Breast epithelium (tissue), 4 donors: ENCODE results near the gene PXDN. TPM values are rescaled to one million over a fixed set of nuclear protein-coding genes. Genes with fewer than 3 reads are reported as not detected.
"Not testable (repeated sequence)": the region's sequence is repeated elsewhere in the genome, so short reads cannot be mapped to it uniquely, and the experiment has no call there.

Experiments
- DNase-seq, 2 donors: peaks; one replicate each; pipeline ENCODE4 v3.0.0-alpha.2; 2019; ENCODE audit warnings: low spot score in 2 of 2
- H3K27ac ChIP-seq, 2 donors: fragments of 200-600 bp; sonication (generic) in 1 of 2; one replicate each; pipeline ENCODE4 v1.5.1; 2016 to 2019; ENCODE audit warnings: mild to moderate bottlenecking in 1 of 2
- H3K27me3 ChIP-seq, 2 donors: fragments of 200-600 bp; sonication (generic) in 1 of 2; one replicate each; pipeline versions ENCODE4 v1.5.1 to v1.6.0; 2017 to 2019; ENCODE audit warnings: control low read depth in 1 of 2, mild to moderate bottlenecking in 1 of 2
- H3K36me3 ChIP-seq: fragments of 200-600 bp; one replicate; pipeline ENCODE4 v1.5.1; 2019
- H3K4me1 ChIP-seq, 2 donors: fragments of 200-600 bp; sonication (generic); one replicate each; pipeline ENCODE4 v1.5.1; 2016 to 2019; ENCODE audit warnings: control low read depth in 1 of 2
- H3K4me3 ChIP-seq, 3 donors: fragments of 200-600 bp; sonication (generic); 1 replicate in 2 of 3; 2 replicates in 1 of 3; pipeline ENCODE4 v1.5.1; 2016 to 2019; ENCODE audit warnings: mild to moderate bottlenecking in 3 of 3, moderate library complexity in 2 of 3
- H3K9me3 ChIP-seq, 2 donors: fragments of 200-600 bp; sonication (generic) in 1 of 2; one replicate each; pipeline ENCODE4 v1.5.1; 2016 to 2019; ENCODE audit warnings: control low read depth in 1 of 2
- POLR2A ChIP-seq: fragments of 450-650 bp; IDR thresholded peaks from one replicate; pipeline ENCODE4 v1.6.1; 2016; ENCODE audit warnings: antibody characterized with exemption, mild to moderate bottlenecking, moderate library complexity
- POLR2AphosphoS5 ChIP-seq, 3 donors: sonication (generic); formaldehyde crosslinking; IDR thresholded peaks; one replicate each; pipeline ENCODE4 v1.6.1; 2017; ENCODE audit warnings: antibody characterized with exemption in 3 of 3
- intact Hi-C: fragments of 100-400 bp; cut with DNase I; formaldehyde crosslinking; loops from one replicate; pipeline ENCODE4 v1.15.1; 2023; ENCODE audit warnings: low total_unique reads
- total RNA-seq, 3 donors: library from RNA; depleted of rRNA; stranded (reverse); fragments of >200 nt; gene quantifications; one replicate each; pipeline ENCODE4 v1.1.0, GENCODE V29; 2016
- TF ChIP-seq, protein P1 (sequence below), 3 donors: fragments of 450-650 bp; IDR thresholded peaks; one replicate each; pipeline ENCODE4 v1.5.1; 2016 to 2017; ENCODE audit warnings: antibody characterized with exemption in 3 of 3, mild to moderate bottlenecking in 3 of 3, moderate library complexity in 3 of 3

The PXDN gene
- total RNA-seq, 3 donors from 2014 or later = 42.4 to 108 (median 64.2) TPM

DNA sequence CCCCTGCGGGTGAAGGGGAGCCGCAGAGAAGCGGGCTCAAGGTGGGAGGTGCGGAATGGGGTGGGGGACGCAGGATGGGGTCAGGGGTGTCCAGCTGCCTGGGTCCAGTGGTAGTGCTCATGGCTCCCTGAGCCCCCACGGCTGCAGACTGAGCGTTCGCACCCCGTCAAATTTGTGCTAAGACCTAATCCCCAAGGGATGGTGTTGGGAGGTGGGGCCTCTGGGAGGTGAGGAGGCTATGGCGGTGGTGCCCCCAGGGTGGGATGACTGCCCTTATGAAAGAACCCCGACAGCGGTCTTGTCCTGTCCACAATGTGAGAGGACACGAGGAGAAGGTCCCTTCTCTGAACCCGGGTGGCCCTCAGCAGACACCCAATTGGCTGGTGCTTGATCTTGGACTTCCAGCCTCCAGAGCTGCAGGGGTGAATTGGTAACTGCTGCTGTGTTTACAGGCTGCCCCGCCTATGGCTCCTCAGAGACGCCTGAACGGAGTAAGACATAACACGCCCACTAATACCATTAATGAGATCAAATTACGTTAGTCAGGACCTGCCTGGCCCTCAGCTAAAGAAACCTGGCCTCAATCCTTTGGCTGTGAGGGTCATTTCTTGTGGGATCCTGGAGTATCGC lies 42.6 kb downstream of the PXDN start:
- TF ChIP-seq POLR2A = no peak
- TF ChIP-seq, protein P1, sequence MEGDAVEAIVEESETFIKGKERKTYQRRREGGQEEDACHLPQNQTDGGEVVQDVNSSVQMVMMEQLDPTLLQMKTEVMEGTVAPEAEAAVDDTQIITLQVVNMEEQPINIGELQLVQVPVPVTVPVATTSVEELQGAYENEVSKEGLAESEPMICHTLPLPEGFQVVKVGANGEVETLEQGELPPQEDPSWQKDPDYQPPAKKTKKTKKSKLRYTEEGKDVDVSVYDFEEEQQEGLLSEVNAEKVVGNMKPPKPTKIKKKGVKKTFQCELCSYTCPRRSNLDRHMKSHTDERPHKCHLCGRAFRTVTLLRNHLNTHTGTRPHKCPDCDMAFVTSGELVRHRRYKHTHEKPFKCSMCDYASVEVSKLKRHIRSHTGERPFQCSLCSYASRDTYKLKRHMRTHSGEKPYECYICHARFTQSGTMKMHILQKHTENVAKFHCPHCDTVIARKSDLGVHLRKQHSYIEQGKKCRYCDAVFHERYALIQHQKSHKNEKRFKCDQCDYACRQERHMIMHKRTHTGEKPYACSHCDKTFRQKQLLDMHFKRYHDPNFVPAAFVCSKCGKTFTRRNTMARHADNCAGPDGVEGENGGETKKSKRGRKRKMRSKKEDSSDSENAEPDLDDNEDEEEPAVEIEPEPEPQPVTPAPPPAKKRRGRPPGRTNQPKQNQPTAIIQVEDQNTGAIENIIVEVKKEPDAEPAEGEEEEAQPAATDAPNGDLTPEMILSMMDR (IDR thresholded peaks at IDR 0.05) = no peak
- TF ChIP-seq POLR2AphosphoS5 (IDR thresholded peaks at IDR 0.05) = no peak
- no peaks in the 10 kb centered on the region for H3K4me1 ChIP-seq
- DNase-seq = no peak
- H3K4me3 ChIP-seq = no peak overlapping the region
- peak overlapping the region in 1 of 2 donors; percentile 19 for H3K27ac ChIP-seq
- intact Hi-C loops = no loop called here
- no peaks in the 10 kb centered on the region for H3K27me3 ChIP-seq
- no peaks in the 10 kb centered on the region for H3K36me3 ChIP-seq
- H3K9me3 ChIP-seq = no peaks in the 10 kb centered on the region

DNA sequence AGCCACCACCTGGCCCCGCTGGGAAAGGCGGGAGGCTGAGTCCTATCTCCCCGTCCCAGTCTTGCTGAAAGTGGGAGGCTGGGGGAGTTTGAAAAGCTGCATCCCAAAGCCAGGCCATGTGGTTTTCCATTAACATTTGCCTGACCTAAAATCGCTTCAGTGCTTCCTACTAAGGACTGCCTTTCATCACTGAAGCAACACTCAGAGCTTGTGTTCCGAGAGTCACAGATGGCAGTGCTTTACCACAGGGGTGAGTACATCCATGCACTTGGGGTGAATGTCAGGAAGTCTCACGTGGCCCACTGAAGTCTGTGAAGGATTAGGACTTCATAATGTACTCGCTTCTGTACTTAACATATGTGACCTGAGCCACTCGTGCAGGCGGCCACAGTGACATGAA lies 43.3 kb downstream of the PXDN start:
- no peaks in the 10 kb centered on the region for H3K36me3 ChIP-seq
- H3K4me1 ChIP-seq = no peaks in the 10 kb centered on the region
- no peaks in the 10 kb centered on the region for H3K9me3 ChIP-seq
- H3K4me3 ChIP-seq = no peak overlapping the region
- H3K27me3 ChIP-seq = no peaks in the 10 kb centered on the region
- intact Hi-C loops = no loop called here
- no peak for TF ChIP-seq POLR2AphosphoS5 (IDR thresholded peaks at IDR 0.05)
- no peak for TF ChIP-seq POLR2A
- TF ChIP-seq, protein P1 (IDR thresholded peaks at IDR 0.05) = no peak
- DNase-seq = no peak
- H3K27ac ChIP-seq = peak overlapping the region in 1 of 2 donors; percentile 25

DNA sequence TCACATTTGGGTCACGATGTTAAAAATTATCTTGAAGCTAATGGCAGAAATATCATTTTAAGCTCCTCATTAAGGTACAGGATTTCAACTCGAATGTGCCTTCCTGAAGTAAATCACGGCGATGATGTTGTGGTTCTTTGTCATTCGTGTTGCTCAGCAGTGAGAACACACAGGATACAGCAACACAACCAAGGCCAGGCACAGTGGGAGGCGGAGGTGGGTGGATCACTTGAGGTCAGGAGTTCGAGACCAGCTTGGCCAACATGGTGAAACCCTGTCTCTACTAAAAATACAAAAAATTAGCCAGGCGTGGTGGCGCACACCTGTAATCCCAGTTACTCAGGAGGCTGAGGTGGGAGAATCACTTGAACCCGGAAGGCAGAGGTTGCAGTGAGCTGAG lies 43.9 kb downstream of the PXDN start:
- H3K36me3 ChIP-seq, H3K4me3 ChIP-seq, H3K9me3 ChIP-seq, intact Hi-C loops, H3K4me1 ChIP-seq, H3K27me3 ChIP-seq, DNase-seq: not testable (repeated sequence)
- peak overlapping the region in 1 of 2 donors; percentile 25 for H3K27ac ChIP-seq

DNA sequence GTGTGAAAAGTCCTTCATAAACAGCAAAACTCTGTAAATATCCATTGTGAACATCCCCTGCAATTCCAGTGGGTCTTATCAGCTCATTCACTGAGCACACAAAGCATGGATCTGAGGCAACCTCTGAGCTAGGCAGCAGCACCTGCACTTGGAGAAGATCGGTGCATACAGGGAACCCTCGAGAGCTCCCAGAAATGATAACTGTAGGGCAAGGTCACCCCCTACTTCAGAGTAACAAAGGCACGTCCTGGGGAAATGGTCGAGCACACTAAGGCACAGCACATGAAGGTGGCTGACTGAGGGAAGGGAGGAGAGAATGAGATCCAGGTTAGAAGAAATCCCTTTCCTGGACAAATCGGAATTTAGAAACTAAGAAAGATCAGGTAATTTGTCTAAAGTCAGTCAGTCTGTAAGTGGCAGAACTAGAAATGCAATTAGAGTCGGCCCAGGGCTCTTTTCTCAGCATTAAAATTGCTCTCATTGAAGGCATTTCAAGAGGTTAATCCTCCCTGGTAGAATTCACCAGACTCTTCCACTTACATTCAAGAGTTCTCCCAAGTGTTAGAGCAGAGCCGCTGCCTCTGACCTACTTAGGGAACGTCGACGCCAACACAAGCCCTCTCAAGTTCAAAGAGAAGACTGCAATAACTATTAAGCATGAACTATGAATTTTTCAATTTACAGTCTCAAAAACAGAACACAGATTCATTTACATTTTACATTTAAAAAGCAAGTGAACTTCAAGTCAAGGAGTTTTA lies 45.9 kb downstream of the PXDN start:
- Histone ChIP-seq H3K4me3 (no peak overlapping the region), H3K36me3 (no peaks in the 10 kb centered on the region), H3K27ac (no peak overlapping the region), H3K4me1 (no peaks in the 10 kb centered on the region), H3K27me3 (no peaks in the 10 kb centered on the region), H3K9me3 (no peaks in the 10 kb centered on the region)
- no peak for TF ChIP-seq POLR2A
- TF ChIP-seq, protein P1 (IDR thresholded peaks at IDR 0.05) = no peak
- no peak for TF ChIP-seq POLR2AphosphoS5 (IDR thresholded peaks at IDR 0.05)
- intact Hi-C loops = loop anchor here (5.0 kb wide), 1 partner anchor 251 kb away; no protein-coding TSS in a partner anchor
- DNase-seq = no peak

DNA sequence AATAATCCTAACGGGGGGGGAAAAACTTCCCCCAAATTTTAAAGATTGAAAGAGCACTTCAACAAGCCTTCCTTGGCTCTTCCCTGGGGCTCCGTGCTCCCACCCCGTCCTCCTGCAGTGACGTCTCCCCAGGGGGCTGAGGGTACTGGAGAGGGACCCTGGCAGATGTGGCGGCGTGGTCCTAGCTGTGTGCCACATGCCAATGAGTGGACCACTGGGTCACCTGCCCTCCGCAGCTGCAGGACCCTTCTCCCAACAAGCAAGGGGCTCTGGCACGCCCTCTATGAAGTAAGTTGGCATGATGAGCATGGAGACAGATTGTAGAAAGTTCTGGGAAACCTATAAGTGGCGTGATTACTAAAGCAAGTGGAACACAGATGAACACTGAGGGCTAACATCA lies 46.7 kb downstream of the PXDN start:
- no peaks in the 10 kb centered on the region for H3K9me3 ChIP-seq
- H3K36me3 ChIP-seq = no peaks in the 10 kb centered on the region
- H3K27ac ChIP-seq = no peak overlapping the region
- intact Hi-C loops = loop anchor here (5.0 kb wide), 1 partner anchor 250 kb away; no protein-coding TSS in a partner anchor
- TF ChIP-seq POLR2A = no peak
- no peak for TF ChIP-seq POLR2AphosphoS5 (IDR thresholded peaks at IDR 0.05)
- TF ChIP-seq, protein P1 (IDR thresholded peaks at IDR 0.05) = no peak
- no peaks in the 10 kb centered on the region for H3K27me3 ChIP-seq
- no peaks in the 10 kb centered on the region for H3K4me1 ChIP-seq
- DNase-seq = no peak
- no peak overlapping the region for H3K4me3 ChIP-seq
